Posterior cingulate gyrus (tissue), 11 donors: ENCODE data around the gene PIR.

Source experiments
- DNase-seq, 10 donors: peaks; one replicate each; pipeline versions ENCODE4 v3.0.0 to v3.0.0-alpha.2; 2020 to 2021; ENCODE audit warnings: mixed read lengths in 3 of 10
- intact Hi-C: fragments of 100-400 bp; cut with DNase I; formaldehyde crosslinking; loops from one replicate; pipeline ENCODE4 v1.15.1; 2023

The PIR gene

DNA sequence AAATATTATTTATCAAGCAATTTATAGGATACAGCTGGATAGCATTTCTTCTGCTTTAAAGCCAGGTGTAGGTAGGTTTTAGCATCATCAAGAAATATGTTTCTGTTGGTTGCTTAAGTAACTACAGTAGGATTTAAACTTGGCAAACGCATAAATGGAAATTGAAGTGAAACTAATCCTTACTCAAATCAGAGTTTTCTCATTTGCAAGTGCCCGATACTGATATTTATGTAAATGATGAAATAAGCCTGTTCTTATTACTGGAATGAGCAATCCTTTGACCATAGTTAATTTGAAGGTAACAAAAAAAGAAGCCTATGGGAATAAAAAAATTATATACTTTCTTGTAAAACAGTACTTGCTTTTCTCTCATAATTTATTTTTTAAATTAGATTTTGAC lies 134.6 kb downstream of the PIR start:
- intact Hi-C loops: no loop called here
- no peak for DNase-seq

DNA sequence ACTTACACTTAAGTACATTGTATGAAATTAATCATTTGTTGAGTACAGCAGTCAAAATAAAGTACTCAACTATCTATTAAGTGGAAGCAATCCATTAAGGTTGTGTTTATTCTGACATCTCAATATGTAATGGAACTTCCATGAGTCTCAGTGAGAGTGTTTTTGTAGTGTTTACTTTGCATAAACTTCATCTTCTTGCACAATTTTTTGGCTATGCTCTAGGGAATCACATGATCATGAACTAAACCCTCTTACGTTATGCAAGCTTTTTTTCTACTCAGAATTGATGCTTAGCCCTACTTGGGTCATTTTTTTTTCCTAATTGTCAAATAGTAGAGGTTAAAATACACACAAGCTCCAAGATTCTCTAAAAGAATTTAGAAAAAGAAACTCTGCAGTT lies 136.7 kb downstream of the PIR start:
- no peak for DNase-seq
- intact Hi-C loops: no loop called here

DNA sequence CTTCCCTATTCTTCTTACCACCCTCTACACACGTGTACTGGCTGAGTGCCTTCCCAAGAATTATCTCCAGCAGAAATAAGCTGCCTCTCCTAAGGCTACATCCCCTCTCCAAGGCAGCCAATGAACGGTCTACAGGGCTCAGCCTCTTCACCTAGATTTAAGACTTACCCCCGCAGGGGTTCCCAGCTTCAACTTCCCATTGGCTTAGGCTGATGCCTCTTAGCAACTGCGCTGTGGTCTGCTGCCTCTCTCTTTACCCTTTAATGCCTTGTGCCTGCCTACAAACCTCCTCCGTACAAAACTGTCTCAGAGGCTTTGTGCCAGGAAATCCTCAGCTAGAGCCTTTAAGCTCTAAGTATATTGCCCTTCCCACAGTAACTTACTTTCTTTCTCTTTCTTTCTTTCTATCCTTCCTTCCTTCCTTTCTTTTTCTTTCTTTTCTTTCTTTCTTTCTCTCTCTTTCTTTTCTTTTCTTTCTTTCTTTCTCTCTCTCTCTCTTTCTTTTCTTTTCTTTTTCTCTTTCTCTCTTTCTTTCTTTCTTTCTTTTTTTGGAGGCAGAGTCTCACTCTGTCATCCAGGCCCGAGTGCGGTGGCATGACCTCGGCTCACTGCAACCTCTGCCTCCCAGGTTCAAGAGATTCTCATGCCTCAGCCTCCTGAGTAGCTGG lies 142.7 kb downstream of the PIR start:
- intact Hi-C loops: no loop called here
- no peak for DNase-seq

DNA sequence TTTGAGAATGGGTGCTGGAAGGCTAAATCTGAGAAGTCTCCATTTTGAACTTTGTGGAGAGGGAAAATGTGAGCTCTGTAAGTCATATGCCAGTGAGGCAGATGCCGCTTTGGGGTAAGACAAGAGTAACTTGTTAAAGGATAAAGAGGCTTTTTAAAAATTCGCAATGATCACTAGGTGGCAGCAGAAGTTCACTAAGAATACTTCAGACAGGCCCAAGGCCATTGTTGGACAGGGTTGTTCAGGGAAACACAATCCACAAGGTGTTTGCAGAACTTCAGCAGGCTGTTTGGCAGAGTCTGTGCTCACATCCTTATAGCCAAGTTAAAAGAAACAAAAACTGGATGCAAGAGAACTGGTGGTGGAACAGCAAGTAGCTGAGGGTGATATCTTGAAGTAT lies 144.1 kb downstream of the PIR start:
- intact Hi-C loops: loop anchor here (2.0 to 5.0 kb wide), 2 partner anchors 120 to 218 kb away; no protein-coding TSS in a partner anchor
- DNase-seq: peak in 1 of 10 donors; percentile 18

DNA sequence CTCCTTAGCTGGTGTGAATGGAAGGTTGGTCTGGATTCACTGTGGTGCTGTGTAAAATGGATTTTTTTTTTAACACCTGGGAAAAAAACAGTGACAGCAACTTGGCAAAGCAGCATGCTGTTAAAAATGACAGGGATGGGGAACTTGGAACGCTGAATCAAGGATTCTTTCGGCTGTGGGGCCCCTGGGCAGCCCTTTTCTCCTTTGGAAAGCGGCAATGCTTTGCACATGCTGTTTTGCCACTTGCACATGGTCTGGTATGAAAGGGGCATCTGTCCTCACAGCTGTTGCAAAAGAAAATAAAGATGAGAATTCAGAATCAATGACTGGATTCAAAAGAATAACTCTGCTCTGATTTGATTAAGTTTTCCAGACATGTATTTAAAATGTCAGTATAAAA lies 147.2 kb downstream of the PIR start:
- intact Hi-C loops: loop anchor here (5.0 kb wide), 1 partner anchor 221 kb away; no protein-coding TSS in a partner anchor
- no peak for DNase-seq

DNA sequence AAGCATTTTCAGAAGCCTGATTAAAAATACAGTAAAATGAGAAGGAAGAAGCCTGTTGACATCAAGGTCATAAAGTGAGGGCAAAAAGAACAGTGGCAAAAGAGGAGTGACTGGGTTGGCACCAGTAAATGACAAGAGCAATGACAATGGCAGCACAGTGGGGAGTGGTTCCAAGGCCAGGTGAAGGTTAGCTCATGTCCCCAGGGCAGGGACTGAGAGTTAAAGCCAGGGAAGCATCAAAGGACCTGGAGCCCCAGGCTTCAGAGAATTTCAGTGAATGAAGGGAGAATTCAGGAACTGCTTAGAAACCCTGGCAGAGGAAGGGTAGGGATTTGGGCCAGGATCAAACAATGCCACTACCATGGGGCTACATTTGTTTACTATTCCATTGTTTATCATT lies 149.0 kb downstream of the PIR start:
- intact Hi-C loops: no loop called here
- no peak for DNase-seq

DNA sequence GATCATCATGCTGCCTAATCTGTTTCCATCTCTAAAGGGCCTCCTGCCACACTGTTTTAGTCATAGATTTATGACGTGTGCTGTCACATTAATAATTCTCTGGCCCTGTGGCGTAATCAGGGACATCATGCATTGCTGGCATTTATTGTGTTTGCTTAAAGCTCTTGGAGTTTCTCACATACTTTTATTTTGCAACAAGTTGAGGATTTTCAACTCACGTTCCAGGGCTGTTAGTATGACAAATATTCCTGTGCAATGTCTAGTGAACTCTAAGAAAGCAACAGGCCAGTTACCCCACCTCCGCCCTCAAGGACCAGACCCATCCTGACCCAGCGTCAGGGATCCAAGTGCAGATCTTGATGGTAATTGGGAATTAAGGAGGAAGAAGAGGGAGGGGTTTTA lies 150.1 kb downstream of the PIR start:
- intact Hi-C loops: no loop called here
- no peak for DNase-seq

DNA sequence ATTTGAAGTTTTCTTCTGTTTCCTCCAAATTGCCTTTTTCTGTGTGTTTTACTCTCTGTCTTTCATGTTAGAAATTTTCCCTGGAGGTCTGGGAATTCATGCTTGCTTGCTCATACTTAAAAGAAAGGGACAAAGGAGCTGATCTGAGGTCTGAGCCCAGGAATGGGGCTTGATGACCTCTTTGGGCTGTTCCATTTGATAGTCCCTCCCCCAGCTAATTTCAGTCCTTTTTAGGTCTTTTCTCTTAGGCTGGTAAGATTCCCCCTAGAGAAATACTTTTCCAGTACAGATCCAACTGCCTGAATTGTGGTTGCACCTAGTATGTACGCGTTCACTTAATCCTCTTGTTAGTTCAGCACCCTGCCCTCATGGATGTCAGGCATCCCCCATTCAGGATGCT lies 152.3 kb downstream of the PIR start:
- DNase-seq: no peak
- intact Hi-C loops: no loop called here

DNA sequence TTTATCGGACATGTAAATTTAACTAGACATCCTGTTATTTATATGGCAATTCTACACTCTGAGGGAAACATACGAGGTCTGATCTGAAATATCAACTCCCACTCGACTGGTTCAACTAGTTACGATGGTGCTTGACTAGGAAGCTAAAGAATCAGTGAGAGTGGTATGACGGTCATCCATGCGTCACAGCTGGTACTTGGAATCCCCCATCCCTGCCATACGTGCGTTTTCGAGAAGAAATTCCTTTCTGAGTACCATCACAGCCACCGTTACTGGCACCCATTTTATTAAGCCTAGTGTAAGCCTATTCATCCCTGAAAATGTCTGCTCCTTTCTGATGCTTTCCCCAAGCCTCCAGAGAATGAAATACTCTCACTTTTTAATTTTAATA lies 157.1 kb downstream of the PIR start:
- DNase-seq: peak in 2 of 10 donors; percentile 16 to 72
- intact Hi-C loops: no loop called here

DNA sequence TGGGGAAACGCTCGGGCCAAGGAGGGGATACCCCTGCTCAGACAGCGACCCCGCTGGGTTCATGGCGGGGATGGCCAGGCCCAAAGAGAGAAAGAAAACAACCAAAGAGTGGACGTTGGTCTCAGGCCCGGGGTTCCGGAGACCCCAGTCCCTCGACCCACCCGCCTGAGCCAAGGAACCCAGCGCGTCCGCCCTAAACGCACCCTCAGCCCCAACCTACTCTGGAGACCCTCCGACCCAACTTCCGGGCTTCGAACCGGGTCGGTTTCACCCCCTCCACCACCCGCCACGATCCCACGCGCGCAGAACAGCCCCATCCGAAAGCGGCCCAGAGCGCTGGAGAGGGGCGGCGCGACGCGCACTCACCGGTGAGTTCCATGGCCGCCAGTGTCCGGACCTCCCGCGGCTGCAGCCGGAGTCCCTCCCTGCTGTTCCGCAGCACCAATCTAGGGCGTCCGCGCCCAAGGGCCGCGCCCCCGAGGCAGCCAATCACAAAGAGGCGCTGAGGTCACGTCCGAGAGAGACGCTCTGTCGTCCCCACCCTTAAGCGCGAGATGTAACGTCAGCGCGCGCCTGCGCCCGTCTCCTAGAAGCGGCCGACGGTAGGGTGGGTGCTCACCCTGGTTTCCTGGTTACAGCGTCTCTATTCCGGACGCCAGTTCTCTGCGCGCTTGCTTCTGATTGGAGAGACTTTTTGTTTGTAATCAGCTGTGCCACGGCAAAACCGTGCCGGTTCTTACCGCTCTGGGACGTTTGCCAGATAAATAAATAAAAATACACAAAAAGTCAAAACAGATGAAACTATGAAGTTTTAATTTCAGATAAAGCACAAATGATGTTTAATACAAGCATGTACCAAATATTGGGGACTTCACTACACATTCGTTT lies 157.8 kb downstream of the PIR start, which contains the start of gene PIGA:
PIGA (minus strand) TSS at position 389 of the 888 bp plus-strand sequence. CDS start 3,593 bp downstream, outside the sequence.
- DNase-seq: peak; percentile 88 to 99 (median 93)
- intact Hi-C loops: no loop called here
